GM12878 (cell line): ENCODE results near the gene MAP2K7. TPM values are rescaled to one million over a fixed set of nuclear protein-coding genes. Genes with fewer than 3 reads are reported as not detected.

Source experiments
- polyA plus RNA-seq, 11 experiments: library from polyadenylated mRNA; depleted of rRNA in 4 of 11; unstranded in 6 of 11; stranded (reverse) in 5 of 11; fragments of >200 nt; fragmentation: Nextera tagmentation in 4 of 11; fragmentation: Illumina TruSeq in 1 of 11; extraction: Ambion mirVana in 4 of 11; extraction: Trizol in 1 of 11; gene quantifications; 1 replicate in 1 of 11; 2 replicates in 10 of 11; pipeline versions ENCODE4 v1.2.1 to v1.2.3, GENCODE V29; 2011 to 2016; ENCODE audit warnings: inconsistent platforms in 2 of 11, missing spikeins in 2 of 11, low read depth in 1 of 11
- total RNA-seq, 4 experiments: library from RNA; depleted of rRNA in 3 of 4; stranded (reverse); fragments of >200 nt in 3 of 4; fragmentation: Illumina TruSeq in 1 of 4; extraction: Trizol in 1 of 4; gene quantifications; 2 replicates each; pipeline versions ENCODE4 v1.2.1 to v1.2.3, GENCODE V29; 2013 to 2021

MAP2K7 gene
- total and polyA plus RNA-seq, 10 of the 15 experiments (the other 5 are each of a cell fraction or from before 2014, with no cell fraction given), result 0.34 to 32.2 (median 6.7) TPM

Other genes starting within 250 kb of the MAP2K7 start
Only the 7 nearest of the 17 such genes appear.
- gene EVI5L, start 73.7 kb upstream of the MAP2K7 start, total RNA-seq (2014; rRNA removed), result 8.2 and 8.8 TPM in 2 replicates
- 5.7 and 6.4 TPM in 2 replicates for gene EVI5L, start 73.7 kb upstream of the MAP2K7 start, total RNA-seq (2014; rRNA removed; fragmentation: Illumina TruSeq; extraction: Trizol)
- 11.6 and 13.8 TPM in 2 replicates for gene EVI5L, start 73.7 kb upstream of the MAP2K7 start, total RNA-seq (2021)
- 1.9 and 4.3 TPM in 2 replicates for gene EVI5L, start 73.7 kb upstream of the MAP2K7 start, polyA plus RNA-seq (2011; rRNA removed)
- gene EVI5L, start 73.7 kb upstream of the MAP2K7 start, polyA plus RNA-seq (2014; fragmentation: Illumina TruSeq; extraction: Trizol), result 3.4 and 5.5 TPM in 2 replicates
- gene EVI5L, start 73.7 kb upstream of the MAP2K7 start, polyA plus RNA-seq (2014; fragmentation: Nextera tagmentation; extraction: Ambion mirVana), result under 1 TPM; 0.23 to 0.33 TPM
- gene EVI5L, start 73.7 kb upstream of the MAP2K7 start, polyA plus RNA-seq (2014; rRNA removed), result 10.4 and 10.8 TPM in 2 replicates
- gene EVI5L, start 73.7 kb upstream of the MAP2K7 start, polyA plus RNA-seq (2016; fragmentation: Nextera tagmentation; extraction: Ambion mirVana), result 1 to 10 TPM; 2.0 to 4.6 TPM
- not detected in 2 replicates for gene PRR36, start 29.5 kb upstream of the MAP2K7 start, total RNA-seq (2014; rRNA removed)
- gene PRR36, start 29.5 kb upstream of the MAP2K7 start, total RNA-seq (2014; rRNA removed; fragmentation: Illumina TruSeq; extraction: Trizol), result not detected in 2 replicates
- 0.11 TPM in 1 of 2 replicates, not detected in the other for gene PRR36, start 29.5 kb upstream of the MAP2K7 start, total RNA-seq (2021)
- gene PRR36, start 29.5 kb upstream of the MAP2K7 start, polyA plus RNA-seq (2011; rRNA removed), result not detected in 2 replicates
- not detected in 2 replicates for gene PRR36, start 29.5 kb upstream of the MAP2K7 start, polyA plus RNA-seq (2014; fragmentation: Illumina TruSeq; extraction: Trizol)
- not detected for gene PRR36, start 29.5 kb upstream of the MAP2K7 start, polyA plus RNA-seq (2014; fragmentation: Nextera tagmentation; extraction: Ambion mirVana)
- gene PRR36, start 29.5 kb upstream of the MAP2K7 start, polyA plus RNA-seq (2014; rRNA removed), result 0.04 TPM in 1 of 2 replicates, not detected in the other
- not detected for gene PRR36, start 29.5 kb upstream of the MAP2K7 start, polyA plus RNA-seq (2016; fragmentation: Nextera tagmentation; extraction: Ambion mirVana)
- gene LRRC8E, start 15.4 kb upstream of the MAP2K7 start, total RNA-seq (2014; rRNA removed), result not detected in 2 replicates
- gene LRRC8E, start 15.4 kb upstream of the MAP2K7 start, total RNA-seq (2014; rRNA removed; fragmentation: Illumina TruSeq; extraction: Trizol), result not detected in 2 replicates
- gene LRRC8E, start 15.4 kb upstream of the MAP2K7 start, total RNA-seq (2021), result 0.16 TPM in 1 of 2 replicates, not detected in the other
- gene LRRC8E, start 15.4 kb upstream of the MAP2K7 start, polyA plus RNA-seq (2011; rRNA removed), result 0.04 TPM in 1 of 2 replicates, not detected in the other
- gene LRRC8E, start 15.4 kb upstream of the MAP2K7 start, polyA plus RNA-seq (2014; fragmentation: Illumina TruSeq; extraction: Trizol), result not detected in 2 replicates
- not detected for gene LRRC8E, start 15.4 kb upstream of the MAP2K7 start, polyA plus RNA-seq (2014; fragmentation: Nextera tagmentation; extraction: Ambion mirVana)
- gene LRRC8E, start 15.4 kb upstream of the MAP2K7 start, polyA plus RNA-seq (2014; rRNA removed), result 0.11 and 0.32 TPM in 2 replicates
- under 1 TPM in 1 of 2 experiments, not detected in 1; 0.25 TPM for gene LRRC8E, start 15.4 kb upstream of the MAP2K7 start, polyA plus RNA-seq (2016; fragmentation: Nextera tagmentation; extraction: Ambion mirVana)
- gene TGFBR3L, start 11.0 kb downstream of the MAP2K7 start, total RNA-seq (2014; rRNA removed), result not detected in 2 replicates
- gene TGFBR3L, start 11.0 kb downstream of the MAP2K7 start, total RNA-seq (2014; rRNA removed; fragmentation: Illumina TruSeq; extraction: Trizol), result not detected in 2 replicates
- gene TGFBR3L, start 11.0 kb downstream of the MAP2K7 start, total RNA-seq (2021), result 0.16 and 0.23 TPM in 2 replicates
- gene TGFBR3L, start 11.0 kb downstream of the MAP2K7 start, polyA plus RNA-seq (2011; rRNA removed), result not detected in 2 replicates
- gene TGFBR3L, start 11.0 kb downstream of the MAP2K7 start, polyA plus RNA-seq (2014; fragmentation: Illumina TruSeq; extraction: Trizol), result not detected in 2 replicates
- not detected for gene TGFBR3L, start 11.0 kb downstream of the MAP2K7 start, polyA plus RNA-seq (2014; fragmentation: Nextera tagmentation; extraction: Ambion mirVana)
- gene TGFBR3L, start 11.0 kb downstream of the MAP2K7 start, polyA plus RNA-seq (2014; rRNA removed), result 0.55 TPM in 1 of 2 replicates, not detected in the other
- under 1 TPM in 1 of 2 experiments, not detected in 1; 0.20 TPM for gene TGFBR3L, start 11.0 kb downstream of the MAP2K7 start, polyA plus RNA-seq (2016; fragmentation: Nextera tagmentation; extraction: Ambion mirVana)
- gene SNAPC2, start 16.5 kb downstream of the MAP2K7 start, total RNA-seq (2014; rRNA removed), result 16.0 and 16.8 TPM in 2 replicates
- 5.1 and 7.0 TPM in 2 replicates for gene SNAPC2, start 16.5 kb downstream of the MAP2K7 start, total RNA-seq (2014; rRNA removed; fragmentation: Illumina TruSeq; extraction: Trizol)
- gene SNAPC2, start 16.5 kb downstream of the MAP2K7 start, total RNA-seq (2021), result 17.6 and 20.8 TPM in 2 replicates
- 3.6 and 9.2 TPM in 2 replicates for gene SNAPC2, start 16.5 kb downstream of the MAP2K7 start, polyA plus RNA-seq (2011; rRNA removed)
- gene SNAPC2, start 16.5 kb downstream of the MAP2K7 start, polyA plus RNA-seq (2014; fragmentation: Illumina TruSeq; extraction: Trizol), result 0.86 and 5.4 TPM in 2 replicates
- 1 to 10 TPM in 1 of 2 experiments, under 1 TPM in 1; 0.19 to 1.0 TPM for gene SNAPC2, start 16.5 kb downstream of the MAP2K7 start, polyA plus RNA-seq (2014; fragmentation: Nextera tagmentation; extraction: Ambion mirVana)
- 17.7 and 18.3 TPM in 2 replicates for gene SNAPC2, start 16.5 kb downstream of the MAP2K7 start, polyA plus RNA-seq (2014; rRNA removed)
- 10 to 100 TPM; 15.9 to 19.7 TPM for gene SNAPC2, start 16.5 kb downstream of the MAP2K7 start, polyA plus RNA-seq (2016; fragmentation: Nextera tagmentation; extraction: Ambion mirVana)
- gene CTXN1, start 22.3 kb downstream of the MAP2K7 start, total RNA-seq (2014; rRNA removed), result 0.11 and 0.23 TPM in 2 replicates
- not detected in 2 replicates for gene CTXN1, start 22.3 kb downstream of the MAP2K7 start, total RNA-seq (2014; rRNA removed; fragmentation: Illumina TruSeq; extraction: Trizol)
- 1.0 and 1.1 TPM in 2 replicates for gene CTXN1, start 22.3 kb downstream of the MAP2K7 start, total RNA-seq (2021)
- gene CTXN1, start 22.3 kb downstream of the MAP2K7 start, polyA plus RNA-seq (2011; rRNA removed), result not detected in 2 replicates
- 0.04 TPM in 1 of 2 replicates, not detected in the other for gene CTXN1, start 22.3 kb downstream of the MAP2K7 start, polyA plus RNA-seq (2014; fragmentation: Illumina TruSeq; extraction: Trizol)
- gene CTXN1, start 22.3 kb downstream of the MAP2K7 start, polyA plus RNA-seq (2014; fragmentation: Nextera tagmentation; extraction: Ambion mirVana), result not detected
- 0.33 and 0.84 TPM in 2 replicates for gene CTXN1, start 22.3 kb downstream of the MAP2K7 start, polyA plus RNA-seq (2014; rRNA removed)
- gene CTXN1, start 22.3 kb downstream of the MAP2K7 start, polyA plus RNA-seq (2016; fragmentation: Nextera tagmentation; extraction: Ambion mirVana), result under 1 TPM; 0.43 to 0.57 TPM
- gene TIMM44, start 39.8 kb downstream of the MAP2K7 start, total RNA-seq (2014; rRNA removed), result 52.6 and 65.7 TPM in 2 replicates
- gene TIMM44, start 39.8 kb downstream of the MAP2K7 start, total RNA-seq (2014; rRNA removed; fragmentation: Illumina TruSeq; extraction: Trizol), result 43.5 and 59.1 TPM in 2 replicates
- 81.9 and 90.7 TPM in 2 replicates for gene TIMM44, start 39.8 kb downstream of the MAP2K7 start, total RNA-seq (2021)
- gene TIMM44, start 39.8 kb downstream of the MAP2K7 start, polyA plus RNA-seq (2011; rRNA removed), result 36.8 and 37.3 TPM in 2 replicates
- 27.0 and 42.9 TPM in 2 replicates for gene TIMM44, start 39.8 kb downstream of the MAP2K7 start, polyA plus RNA-seq (2014; fragmentation: Illumina TruSeq; extraction: Trizol)
- 1 to 10 TPM; 6.6 to 10.0 TPM for gene TIMM44, start 39.8 kb downstream of the MAP2K7 start, polyA plus RNA-seq (2014; fragmentation: Nextera tagmentation; extraction: Ambion mirVana)
- gene TIMM44, start 39.8 kb downstream of the MAP2K7 start, polyA plus RNA-seq (2014; rRNA removed), result 76.3 and 94.1 TPM in 2 replicates
- 10 to 100 TPM; 56.1 to 61.9 TPM for gene TIMM44, start 39.8 kb downstream of the MAP2K7 start, polyA plus RNA-seq (2016; fragmentation: Nextera tagmentation; extraction: Ambion mirVana)